ENCODE data around the gene LGALS13. TPM values are rescaled to one million over a fixed set of nuclear protein-coding genes. Genes with fewer than 3 reads are reported as not detected.
A peak's percentile ranks its signal among the peaks of the same experiment; 100 is the strongest.

The LGALS13 gene, protein sequence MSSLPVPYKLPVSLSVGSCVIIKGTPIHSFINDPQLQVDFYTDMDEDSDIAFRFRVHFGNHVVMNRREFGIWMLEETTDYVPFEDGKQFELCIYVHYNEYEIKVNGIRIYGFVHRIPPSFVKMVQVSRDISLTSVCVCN
- total RNA-seq (2014; rRNA removed; shearing (Covaris generic); ENCODE audit: low replicate concordance) = not detected in 2 replicates

DNA sequence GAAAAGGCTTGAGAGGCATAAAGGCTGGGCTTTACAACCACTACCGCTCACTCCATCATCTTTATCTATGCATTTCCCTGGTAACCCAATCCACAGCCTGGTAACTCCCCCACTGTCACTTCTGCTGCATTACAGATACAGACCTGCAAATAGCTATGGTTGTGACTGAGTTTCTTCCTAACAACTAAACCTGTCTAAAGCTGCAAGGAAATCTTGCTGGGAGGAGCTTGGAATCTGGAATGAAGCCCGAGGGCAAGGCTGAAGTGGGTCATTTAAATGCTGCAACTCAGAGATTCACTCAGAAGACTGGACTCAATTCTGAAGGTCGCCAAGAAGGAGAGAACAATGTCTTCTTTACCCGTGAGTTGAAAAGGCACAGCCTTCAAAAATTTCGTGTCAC lies at the start of gene LGALS13:
LGALS13 (plus strand) TSS at position 301 of the 400 bp plus-strand sequence; CDS start at position 346, 45 bp downstream.
- Histone ChIP-seq H3K27me3 (peaks cover 13% of the 10 kb centered on the region), H3K9me3 (no peaks in the 10 kb centered on the region), H3K36me3 (no peaks in the 10 kb centered on the region), H3K4me3 (no peak within 1 kb of the TSS)
- no peak for DNase-seq

DNA sequence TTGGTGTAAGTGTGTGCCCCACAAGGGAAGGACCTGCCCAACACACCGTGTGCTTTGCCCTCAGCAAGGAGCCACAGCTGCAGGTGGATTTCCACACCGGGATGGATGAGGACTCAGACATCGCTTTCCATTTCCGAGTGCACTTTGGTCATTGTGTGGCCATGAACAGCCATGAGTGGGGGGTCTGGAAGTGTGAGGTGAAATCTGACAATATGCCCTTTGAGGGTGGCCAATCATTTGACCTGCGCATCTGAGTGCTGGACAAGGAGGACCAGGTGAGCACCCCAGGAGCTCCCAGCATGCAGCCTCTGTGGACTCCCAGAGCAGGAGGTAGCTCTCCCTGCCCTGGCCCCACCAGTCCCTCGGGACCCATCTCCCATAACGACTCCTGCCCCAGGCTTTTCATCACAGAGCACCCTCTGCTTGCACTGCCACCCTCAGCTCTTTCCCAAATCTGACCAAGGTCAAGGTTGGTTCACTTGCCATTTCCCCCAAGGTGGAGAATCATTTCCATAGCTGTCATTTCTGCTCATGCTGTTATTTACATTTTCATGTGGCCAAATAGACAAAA lies 49.2 kb upstream of the LGALS13 start:
- H3K9me3 ChIP-seq = no peaks in the 10 kb centered on the region

DNA sequence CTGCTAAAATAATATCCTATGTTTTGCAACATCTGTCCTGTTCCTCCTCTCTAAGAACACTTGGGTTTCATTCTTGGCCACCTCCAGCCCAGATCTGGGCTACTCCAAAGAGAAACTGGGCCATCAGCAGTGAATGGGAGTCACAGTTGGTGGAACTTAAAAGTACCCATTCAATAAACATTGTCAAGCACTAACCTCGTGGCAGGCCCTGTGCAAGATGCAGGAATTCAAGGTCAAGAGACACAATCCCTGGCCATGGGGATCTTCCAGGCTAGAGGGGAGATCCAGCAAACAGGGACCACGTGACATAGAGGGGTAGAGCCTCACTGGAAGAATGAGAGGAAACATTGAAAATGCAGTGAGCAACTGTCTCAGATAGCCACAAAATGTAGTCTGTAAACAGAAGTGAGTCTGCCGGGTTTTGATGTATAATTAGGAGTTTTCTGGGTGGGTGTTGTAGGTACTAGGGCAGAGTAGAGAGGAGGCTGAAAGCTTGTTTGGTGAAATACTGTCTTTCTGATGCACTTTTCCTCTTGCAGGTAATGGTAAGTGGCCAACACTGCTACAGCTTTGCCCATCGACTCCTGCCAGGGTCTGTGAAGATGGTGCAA lies 47.5 kb upstream of the LGALS13 start:
- H3K9me3 ChIP-seq = no peaks in the 10 kb centered on the region
- peaks cover 15% of the 10 kb centered on the region for H3K27me3 ChIP-seq
- DNase-seq = no peak
- H3K4me3 ChIP-seq = no peak overlapping the region
- no peaks in the 10 kb centered on the region for H3K36me3 ChIP-seq

More for the DNA sequence above, 49.2 kb upstream of the LGALS13 start:
- Histone ChIP-seq H3K4me3 (no peak overlapping the region), H3K27me3 (peaks cover 15% of the 10 kb centered on the region), H3K36me3 (no peaks in the 10 kb centered on the region)
- DNase-seq = no peak

DNA sequence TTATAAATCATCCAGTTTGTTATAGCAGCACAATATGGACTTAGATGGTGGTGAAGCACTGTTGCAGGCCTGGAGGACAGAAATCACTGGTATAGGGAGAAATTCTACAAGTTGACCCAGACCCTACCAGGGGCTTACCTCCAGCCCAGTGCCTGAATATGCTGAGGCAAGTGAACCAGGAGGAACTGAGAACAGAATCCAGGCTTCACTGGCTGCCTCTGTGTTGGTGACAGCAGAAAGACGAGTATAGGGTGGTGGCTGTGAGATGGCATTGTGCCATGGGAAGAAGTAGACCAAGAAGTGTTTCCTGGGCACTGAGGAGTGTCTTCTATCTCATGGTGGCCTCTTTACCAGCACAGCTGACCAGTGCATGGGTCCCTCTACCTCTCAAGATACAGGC lies 46.4 kb upstream of the LGALS13 start:
- DNase-seq = no peak
- Histone ChIP-seq H3K36me3 (no peaks in the 10 kb centered on the region), H3K9me3 (no peaks in the 10 kb centered on the region), H3K27me3 (peaks cover 15% of the 10 kb centered on the region), H3K4me3 (no peak overlapping the region)

DNA sequence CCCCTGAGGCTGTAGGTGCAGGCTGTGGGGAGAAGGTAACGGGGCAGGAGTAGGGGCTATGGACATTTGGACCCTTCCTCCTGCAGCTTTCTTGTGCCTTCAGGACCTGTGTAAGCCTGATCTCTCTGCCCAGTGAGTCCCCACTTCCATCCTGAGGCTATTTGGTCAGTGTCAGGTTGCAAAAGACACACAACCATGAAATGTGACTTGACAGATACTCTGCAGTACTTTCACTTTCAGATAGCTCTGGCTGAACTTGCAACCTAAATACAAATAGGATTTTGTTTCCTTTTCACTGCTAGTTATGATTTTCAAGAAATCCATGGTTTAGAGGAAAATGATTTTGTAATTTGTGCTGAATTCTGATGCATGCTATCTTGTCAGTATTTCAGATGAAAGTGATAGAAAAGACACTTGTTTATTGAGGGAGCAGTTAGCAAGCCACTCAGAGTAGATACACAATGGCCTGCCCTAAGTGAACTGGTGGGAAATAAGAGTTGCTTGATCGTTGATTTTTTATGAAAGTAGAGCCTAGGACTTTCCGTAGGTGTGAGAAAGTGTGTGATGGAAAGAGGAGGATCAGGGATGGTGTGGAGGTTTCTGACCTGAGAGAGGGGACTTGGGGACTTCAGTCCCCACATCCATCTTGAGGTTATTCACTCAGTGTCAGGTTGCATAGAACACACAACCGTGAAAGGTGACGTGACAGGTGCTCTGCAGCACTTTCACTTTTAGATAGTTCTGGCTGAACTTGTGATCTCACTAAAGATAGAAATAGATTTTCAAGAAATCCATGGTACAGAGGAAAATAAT lies 44.3 kb upstream of the LGALS13 start:
- Histone ChIP-seq H3K9me3 (no peaks in the 10 kb centered on the region), H3K4me3 (no peak overlapping the region), H3K27me3 (peaks cover 9% of the 10 kb centered on the region; the same call in 1 of the 2 replicates), H3K36me3 (no peaks in the 10 kb centered on the region)
- DNase-seq = no peak

DNA sequence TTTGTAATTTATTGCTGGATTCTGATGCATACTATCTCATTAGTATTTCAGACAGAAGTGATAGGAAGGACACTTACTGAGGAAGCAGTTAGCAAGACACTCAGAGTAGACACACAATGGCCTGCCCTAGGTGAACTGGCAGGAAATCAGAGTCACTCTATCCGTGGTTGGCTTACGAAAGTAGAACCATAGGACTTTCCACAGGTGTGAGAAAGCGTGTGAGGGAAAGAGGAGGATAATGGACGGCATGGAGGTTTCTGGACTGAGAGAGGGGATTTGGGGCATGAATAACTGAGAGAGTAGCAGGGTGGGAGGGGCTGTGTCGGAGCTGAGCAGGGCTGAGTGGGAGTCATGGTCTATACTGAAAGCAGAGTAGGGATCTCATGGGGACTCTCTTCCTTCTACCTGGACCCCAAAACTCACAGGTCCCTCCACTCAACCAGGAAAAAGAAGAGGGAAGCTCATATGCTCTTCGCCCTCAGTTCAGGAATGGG lies 43.7 kb upstream of the LGALS13 start:
- no peaks in the 10 kb centered on the region for H3K9me3 ChIP-seq
- H3K27me3 ChIP-seq = peaks cover 4% of the 10 kb centered on the region; the same call in 1 of the 2 replicates
- H3K36me3 ChIP-seq = no peaks in the 10 kb centered on the region
- H3K4me3 ChIP-seq = no peak overlapping the region
- DNase-seq = no peak

DNA sequence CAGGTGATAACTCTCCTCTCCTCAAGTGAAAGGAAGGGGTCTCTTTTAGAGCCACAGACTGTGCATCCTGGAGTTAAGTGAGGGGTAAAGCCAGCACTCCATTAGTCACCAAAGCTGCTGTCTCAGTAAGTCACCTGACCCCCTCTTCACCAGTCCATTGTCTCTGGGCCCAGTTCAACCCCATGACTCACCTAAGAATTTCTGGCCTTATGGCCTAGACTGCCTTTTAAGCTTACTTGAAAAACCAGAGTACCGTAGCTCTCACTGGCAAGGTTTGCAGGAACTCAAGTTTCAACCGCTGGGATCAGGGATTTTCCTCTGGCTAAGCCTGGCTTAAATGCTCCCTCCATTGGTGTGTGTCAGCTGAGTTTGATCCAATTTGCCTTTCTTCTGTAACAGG lies 38.9 kb upstream of the LGALS13 start:
- DNase-seq = peak; percentile 80
- H3K36me3 ChIP-seq = no peaks in the 10 kb centered on the region
- peaks cover 3% of the 10 kb centered on the region; the same call in 1 of the 2 replicates for H3K27me3 ChIP-seq
- no peak overlapping the region for H3K4me3 ChIP-seq
- no peaks in the 10 kb centered on the region; the same call in 1 of the 2 replicates for H3K9me3 ChIP-seq

DNA sequence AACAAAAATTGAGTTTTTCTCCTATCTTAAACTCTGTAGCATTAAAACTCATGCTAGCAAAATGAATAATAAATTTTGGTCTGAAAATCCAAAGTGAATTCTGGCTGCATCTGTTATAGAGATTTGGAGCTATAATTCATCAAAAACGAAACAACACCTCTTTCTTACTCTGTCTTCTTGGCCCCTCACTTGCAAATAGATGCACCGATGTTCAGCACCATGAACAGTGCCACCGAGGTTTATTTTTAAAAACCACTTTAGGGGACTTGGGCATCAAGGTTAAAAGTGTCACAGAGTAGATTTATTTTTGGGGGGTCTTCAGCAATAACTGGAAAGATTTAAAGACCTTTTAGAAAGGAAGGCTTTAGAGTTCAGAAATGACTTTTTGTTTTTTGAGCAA lies 36.3 kb upstream of the LGALS13 start:
- Histone ChIP-seq H3K9me3 (no peaks in the 10 kb centered on the region; the same call in 1 of the 2 replicates), H3K27me3 (peaks cover 3% of the 10 kb centered on the region; the same call in 1 of the 2 replicates), H3K36me3 (no peaks in the 10 kb centered on the region), H3K4me3 (no peak overlapping the region)
- no peak for DNase-seq

DNA sequence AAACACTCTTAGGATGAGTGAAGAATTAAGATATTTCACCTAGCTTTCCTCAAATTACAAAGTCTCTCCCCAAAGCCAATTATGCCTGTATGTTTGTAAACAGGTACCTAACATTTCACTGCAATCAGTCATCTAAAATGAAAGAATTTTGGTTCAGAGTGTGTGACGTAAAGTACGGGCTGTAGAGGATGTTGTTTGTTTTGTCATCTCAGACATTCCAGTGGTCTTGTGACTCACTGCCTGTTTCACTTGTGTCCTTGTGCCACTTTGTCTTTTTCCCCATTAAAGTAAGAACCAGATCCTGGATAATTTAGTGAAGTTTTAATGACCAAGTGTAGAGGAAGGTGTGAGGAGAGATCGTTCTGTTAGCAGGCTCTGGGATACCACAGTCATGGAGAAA lies 33.7 kb upstream of the LGALS13 start:
- DNase-seq = no peak
- H3K9me3 ChIP-seq = no peaks in the 10 kb centered on the region; the same call in 1 of the 2 replicates
- no peak overlapping the region for H3K4me3 ChIP-seq
- H3K36me3 ChIP-seq = no peaks in the 10 kb centered on the region
- H3K27me3 ChIP-seq = peaks cover 6% of the 10 kb centered on the region; the same call in 1 of the 2 replicates

DNA sequence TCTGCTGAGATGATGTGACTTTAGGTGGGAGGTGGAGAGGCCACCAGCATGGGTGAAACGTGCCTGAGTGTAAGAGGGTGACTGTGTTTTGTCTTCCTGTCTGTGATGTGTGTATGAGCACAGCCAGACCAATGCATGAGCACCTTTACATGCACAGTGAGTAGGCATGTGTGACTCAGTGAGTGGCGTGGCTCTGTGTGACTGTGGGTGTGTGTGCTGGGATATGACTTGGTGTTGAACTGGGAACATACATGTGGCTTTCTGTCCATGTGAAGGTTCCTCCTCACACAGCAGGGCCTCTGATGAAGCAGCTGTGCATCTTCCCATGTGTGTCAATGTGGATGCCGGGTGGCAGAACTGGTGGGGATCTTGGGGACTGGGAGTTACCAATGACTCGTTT lies 19.9 kb upstream of the LGALS13 start:
- H3K27me3 ChIP-seq = peaks cover 10% of the 10 kb centered on the region
- no peak for DNase-seq
- no peaks in the 10 kb centered on the region; the same call in 1 of the 2 replicates for H3K9me3 ChIP-seq
- H3K36me3 ChIP-seq = no peaks in the 10 kb centered on the region
- H3K4me3 ChIP-seq = no peak overlapping the region

DNA sequence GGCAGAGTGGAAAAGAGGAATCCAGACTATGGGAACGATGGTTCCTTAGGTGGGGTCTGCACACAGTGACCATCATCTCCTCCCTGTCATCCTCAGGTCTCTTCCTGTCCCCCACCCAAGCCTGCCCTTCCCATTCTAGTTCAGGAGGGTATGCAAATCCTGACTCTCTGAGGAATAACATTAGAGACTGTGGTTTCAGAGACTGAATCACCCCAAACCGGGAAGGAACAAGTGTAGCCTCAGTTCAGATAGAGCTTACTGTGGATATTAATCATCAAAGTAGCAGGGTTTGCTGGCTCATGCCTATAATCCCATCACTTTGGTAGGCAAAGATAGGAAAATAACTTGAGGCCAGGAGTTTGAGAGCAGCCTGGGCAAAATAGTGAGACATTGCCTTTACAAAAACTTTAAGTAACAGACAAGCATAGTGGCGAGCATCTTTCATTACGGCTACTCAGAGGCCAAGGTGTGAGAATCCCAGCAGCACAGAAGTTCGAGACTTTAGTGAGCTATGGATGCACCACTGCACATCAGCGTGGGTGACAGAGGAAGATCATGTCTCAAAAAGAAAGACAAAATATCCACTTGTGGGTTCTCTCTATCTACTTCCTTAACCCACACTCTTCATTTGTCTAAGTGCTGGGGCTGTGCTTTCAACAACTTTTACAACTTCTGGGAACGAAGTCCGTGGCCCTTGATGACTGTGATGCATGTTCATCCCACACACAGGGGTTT lies 19.3 kb upstream of the LGALS13 start:
- H3K4me3 ChIP-seq = no peak overlapping the region
- H3K27me3 ChIP-seq = peaks cover 9% of the 10 kb centered on the region
- no peak for DNase-seq
- H3K9me3 ChIP-seq = no peaks in the 10 kb centered on the region; the same call in 1 of the 2 replicates
- no peaks in the 10 kb centered on the region for H3K36me3 ChIP-seq

DNA sequence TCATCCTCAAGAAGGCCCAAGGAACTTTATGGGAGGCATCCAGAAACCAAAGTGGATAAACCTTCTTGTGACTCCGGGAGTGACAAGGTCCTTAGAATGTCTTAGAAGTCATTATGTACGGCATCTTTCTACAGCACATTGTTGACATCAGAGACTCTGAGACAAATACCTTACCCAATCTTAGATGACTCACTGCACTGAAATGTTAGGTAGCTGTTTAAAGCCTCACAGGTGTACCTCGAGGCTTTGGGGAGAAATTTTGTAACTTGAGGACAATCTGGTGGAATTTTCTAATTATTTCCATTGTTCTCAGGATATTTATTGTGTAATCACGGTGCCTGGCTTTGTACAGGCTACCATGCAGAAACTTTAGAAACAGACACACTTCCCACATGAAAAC lies 14.8 kb upstream of the LGALS13 start:
- Histone ChIP-seq H3K9me3 (no peaks in the 10 kb centered on the region), H3K4me3 (no peak overlapping the region), H3K36me3 (no peaks in the 10 kb centered on the region), H3K27me3 (no peaks in the 10 kb centered on the region)
- DNase-seq = no peak

DNA sequence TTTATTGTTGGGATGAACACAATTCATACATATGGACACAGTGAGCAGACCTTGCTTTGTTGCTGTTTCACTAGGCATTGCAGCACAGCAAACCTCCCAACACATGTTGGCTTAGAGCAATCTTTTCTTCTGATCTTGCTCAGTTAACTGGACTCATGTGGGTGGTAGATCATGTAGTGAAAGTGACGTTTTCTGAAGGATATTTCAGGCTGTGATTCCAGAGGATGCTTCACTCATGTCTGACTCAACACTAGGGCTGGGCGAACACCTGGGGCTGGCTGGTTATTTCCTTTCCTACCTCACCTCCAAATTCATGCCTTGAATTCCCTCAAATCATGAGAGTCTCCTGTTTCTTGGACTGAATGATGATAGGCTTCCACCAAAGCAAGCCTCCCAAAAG lies 14.3 kb upstream of the LGALS13 start:
- Histone ChIP-seq H3K4me3 (no peak overlapping the region), H3K36me3 (no peaks in the 10 kb centered on the region), H3K27me3 (no peaks in the 10 kb centered on the region; the same call in 1 of the 2 replicates), H3K9me3 (no peaks in the 10 kb centered on the region)
- DNase-seq = no peak

DNA sequence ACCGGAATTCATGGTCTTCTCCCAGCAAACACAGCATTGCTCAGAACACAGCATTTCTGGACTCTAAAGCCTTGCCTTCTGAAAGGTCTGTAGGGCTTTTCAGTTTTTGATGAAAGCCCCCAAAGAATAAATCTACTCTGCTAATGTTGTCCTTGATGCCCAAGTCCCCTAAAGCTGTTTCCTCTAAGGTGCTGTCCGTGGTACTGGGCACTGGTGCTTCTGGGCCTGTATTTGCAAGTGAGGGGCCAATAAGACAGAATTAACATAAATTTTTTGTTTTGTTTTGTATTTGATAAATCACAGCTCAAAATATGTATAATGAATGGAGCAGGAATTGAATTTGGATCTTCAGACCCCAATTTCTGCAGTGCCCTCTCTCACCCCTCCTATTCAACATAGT lies 12.1 kb upstream of the LGALS13 start:
- H3K36me3 ChIP-seq = no peaks in the 10 kb centered on the region
- no peak for DNase-seq
- H3K27me3 ChIP-seq = peaks cover 2% of the 10 kb centered on the region; the same call in 1 of the 2 replicates
- no peak overlapping the region for H3K4me3 ChIP-seq
- no peaks in the 10 kb centered on the region for H3K9me3 ChIP-seq

DNA sequence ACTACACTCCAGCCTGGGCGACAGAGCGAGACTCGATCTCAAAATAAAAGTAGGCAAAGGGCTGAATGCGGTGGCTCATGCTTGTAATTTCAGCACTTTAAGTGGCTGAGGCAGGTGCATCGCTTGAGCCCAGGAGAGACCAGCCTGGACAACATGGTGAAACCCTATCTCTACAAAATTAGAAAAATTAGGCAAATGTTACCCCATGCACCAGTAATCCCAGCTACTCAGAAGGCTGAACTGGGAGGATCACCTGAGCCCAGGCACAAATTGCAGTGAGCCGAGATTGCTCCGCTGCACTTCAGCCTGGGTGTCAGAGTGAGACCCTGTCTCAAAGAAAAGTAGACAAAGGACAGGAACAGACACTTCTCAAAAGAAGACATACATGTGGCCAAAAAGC lies 9.9 kb upstream of the LGALS13 start:
- peaks cover 7% of the 10 kb centered on the region; the same call in 1 of the 2 replicates for H3K27me3 ChIP-seq
- H3K36me3 ChIP-seq = no peaks in the 10 kb centered on the region
- no peak overlapping the region for H3K4me3 ChIP-seq
- no peaks in the 10 kb centered on the region for H3K9me3 ChIP-seq
- no peak for DNase-seq

DNA sequence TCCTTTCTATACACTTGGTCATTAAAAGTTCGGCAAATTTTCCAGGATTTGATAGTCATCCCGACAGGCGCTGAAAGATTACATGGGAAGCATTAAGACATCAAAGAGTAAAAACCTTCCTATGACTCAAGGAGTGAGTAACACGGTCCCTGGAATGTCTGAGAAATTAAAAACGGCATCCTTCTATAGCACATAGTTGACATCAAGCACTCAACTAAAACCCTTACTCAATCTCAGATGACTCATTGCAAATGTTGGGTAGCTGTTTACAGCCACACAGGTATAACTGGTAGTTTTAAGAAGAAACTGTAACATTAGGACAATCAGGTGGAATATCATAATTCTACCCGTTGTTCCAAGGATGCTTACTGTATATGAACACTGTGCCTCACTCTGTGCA lies 6.4 kb upstream of the LGALS13 start:
- Histone ChIP-seq H3K27me3 (peaks cover 7% of the 10 kb centered on the region; the same call in 1 of the 2 replicates), H3K36me3 (no peaks in the 10 kb centered on the region), H3K4me3 (no peak overlapping the region), H3K9me3 (no peaks in the 10 kb centered on the region)
- no peak for DNase-seq
